Neural progenitor cell (in vitro differentiated cells): ENCODE measurements around the gene ATP6V0D1. TPM values are rescaled to one million over a fixed set of nuclear protein-coding genes. Genes with fewer than 3 reads are reported as not detected.

Source experiments
- DNase-seq: peaks from one replicate; pipeline ENCODE4 v3.0.0-alpha.2; 2016; ENCODE audit warnings: low spot score
- H2AFZ ChIP-seq: fragments of 200-600 bp; sonication (generic); replicated peaks from 2 replicates; pipeline ENCODE4 v1.6.1; 2016; ENCODE audit warnings: antibody characterized with exemption
- H3F3A ChIP-seq: fragments of 200-600 bp; sonication (generic); 2 replicates; pipeline ENCODE4 v1.6.1; 2016; ENCODE audit warnings: antibody characterized with exemption, low read depth
- H3K27ac ChIP-seq: fragments of 200-600 bp; sonication (generic); 2 replicates; pipeline ENCODE4 v1.5.1; 2016; ENCODE audit warnings: mild to moderate bottlenecking
- H3K27me3 ChIP-seq: fragments of 200-600 bp; sonication (generic); 2 replicates; pipeline ENCODE4 v1.6.1; 2016; ENCODE audit warnings: mild to moderate bottlenecking, moderate library complexity
- H3K36me3 ChIP-seq: fragments of 200-600 bp; sonication (generic); 2 replicates; pipeline ENCODE4 v1.5.1; 2016
- H3K4me1 ChIP-seq: fragments of 200-600 bp; sonication (generic); 2 replicates; pipeline ENCODE4 v1.6.1; 2016; ENCODE audit warnings: mixed run types
- H3K4me2 ChIP-seq: fragments of 200-600 bp; sonication (generic); 2 replicates; pipeline ENCODE4 v1.6.1; 2016
- H3K4me3 ChIP-seq: fragments of 200-600 bp; sonication (generic); 2 replicates; pipeline ENCODE4 v1.5.1; 2016
- H3K79me2 ChIP-seq: fragments of 200-600 bp; sonication (generic); 2 replicates; pipeline ENCODE4 v1.6.1; 2016; ENCODE audit warnings: low read depth
- H3K9ac ChIP-seq: fragments of 200-600 bp; sonication (generic); 2 replicates; pipeline ENCODE4 v1.6.1; 2016
- H3K9me3 ChIP-seq: fragments of 200-600 bp; sonication (generic); 2 replicates; pipeline ENCODE4 v1.5.1; 2016; ENCODE audit warnings: low read depth
- H4K20me1 ChIP-seq: fragments of 200-600 bp; sonication (generic); 2 replicates; pipeline ENCODE4 v1.6.1; 2016; ENCODE audit warnings: low read depth
- H3K27ac Mint-ChIP-seq: 3 replicates; pipeline ENCODE4 v1.8.0; 2021; ENCODE audit warnings: mixed read lengths
- H3K27me3 Mint-ChIP-seq: 2 replicates; pipeline ENCODE4 v1.8.0; 2022; ENCODE audit warnings: low read depth, mild to moderate bottlenecking, inconsistent platforms, moderate library complexity, mixed read lengths; ENCODE audit not compliant: insufficient read depth
- H3K36me3 Mint-ChIP-seq: 3 replicates; pipeline ENCODE4 v1.8.0; 2021; ENCODE audit warnings: mixed read lengths
- H3K4me1 Mint-ChIP-seq: 3 replicates; pipeline ENCODE4 v1.8.0; 2021; ENCODE audit warnings: mixed read lengths
- H3K4me3 Mint-ChIP-seq: 3 replicates; pipeline ENCODE4 v1.8.0; 2021; ENCODE audit warnings: mild to moderate bottlenecking, moderate library complexity, mixed read lengths
- H3K9me3 Mint-ChIP-seq: 3 replicates; pipeline ENCODE4 v1.8.0; 2020; ENCODE audit warnings: mixed read lengths
- EZH2 ChIP-seq: fragments of 200-600 bp; sonication (generic); IDR thresholded peaks from 2 replicates; pipeline ENCODE4 v1.6.1; 2017; ENCODE audit warnings: antibody characterized with exemption, mild to moderate bottlenecking, moderate library complexity
- EZH2phosphoT487 ChIP-seq: fragments of 200-600 bp; sonication (generic); IDR thresholded peaks from 2 replicates; pipeline ENCODE4 v1.6.1; 2017; ENCODE audit warnings: antibody characterized with exemption
- total RNA-seq: library from RNA; depleted of rRNA; stranded (reverse); fragments of >200 nt; gene quantifications from 2 replicates; pipeline ENCODE4 v1.2.3, GENCODE V29; 2015; ENCODE audit warnings: low replicate concordance
- TF ChIP-seq, protein P1 (sequence below): fragments of 200-600 bp; sonication (generic); IDR thresholded peaks from 2 replicates; pipeline ENCODE4 v1.5.1; 2017; ENCODE audit warnings: antibody characterized with exemption, mild to moderate bottlenecking

Gene ATP6V0D1
- total RNA-seq, 1 donor from 2014 or later = 29.7 TPM

DNA sequence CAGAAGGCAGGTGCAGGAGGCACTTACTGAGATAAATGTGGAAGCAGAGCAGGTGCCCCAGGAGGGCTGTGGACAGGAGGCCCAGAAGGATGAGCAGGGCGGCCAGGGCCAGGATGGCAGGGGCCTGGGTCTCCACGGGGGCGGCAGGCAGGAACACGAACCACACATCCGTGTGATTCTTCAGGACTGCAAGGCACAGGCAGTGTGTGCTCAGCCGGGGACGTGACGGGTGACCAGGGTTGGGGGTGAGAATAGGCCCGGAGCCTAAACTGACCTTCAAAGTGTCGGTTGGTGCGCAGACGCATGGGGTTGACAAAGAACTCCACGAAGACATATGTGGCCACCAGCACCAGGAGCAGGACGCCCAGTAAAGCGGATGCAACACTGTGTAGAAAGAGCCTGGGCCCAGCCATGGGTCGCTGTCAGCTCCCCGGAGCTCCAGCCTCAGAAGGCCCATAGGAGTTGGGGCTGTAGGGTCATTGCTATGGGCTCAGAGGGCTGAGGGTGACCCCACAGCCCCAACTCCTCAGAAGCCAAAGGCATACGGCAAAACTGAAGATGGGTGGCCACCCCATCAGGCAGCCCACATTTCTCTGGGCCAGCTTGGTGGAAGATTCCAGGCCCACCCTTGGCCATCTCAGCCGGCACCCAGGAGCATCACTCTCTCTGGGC, 82.3 kb downstream of the ATP6V0D1 start:
- no peak for DNase-seq
- Histone ChIP-seq H3K4me2 (no peak overlapping the region), H3F3A (peaks cover 32% of the 10 kb centered on the region), H3K4me3 (no peak overlapping the region), H3K36me3 (no peaks in the 10 kb centered on the region), H3K9ac (no peak overlapping the region), H3K4me1 (peaks cover 41% of the 10 kb centered on the region), H2AFZ (no peak overlapping the region), H4K20me1 (peaks cover 14% of the 10 kb centered on the region), H3K27ac (no peak overlapping the region), H3K9me3 (no peaks in the 10 kb centered on the region), H3K79me2 (no peaks in the 10 kb centered on the region), H3K27me3 (peaks cover 40% of the 10 kb centered on the region)
- no peak for TF ChIP-seq EZH2phosphoT487
- TF ChIP-seq EZH2 = no peak
- TF ChIP-seq, protein P1, sequence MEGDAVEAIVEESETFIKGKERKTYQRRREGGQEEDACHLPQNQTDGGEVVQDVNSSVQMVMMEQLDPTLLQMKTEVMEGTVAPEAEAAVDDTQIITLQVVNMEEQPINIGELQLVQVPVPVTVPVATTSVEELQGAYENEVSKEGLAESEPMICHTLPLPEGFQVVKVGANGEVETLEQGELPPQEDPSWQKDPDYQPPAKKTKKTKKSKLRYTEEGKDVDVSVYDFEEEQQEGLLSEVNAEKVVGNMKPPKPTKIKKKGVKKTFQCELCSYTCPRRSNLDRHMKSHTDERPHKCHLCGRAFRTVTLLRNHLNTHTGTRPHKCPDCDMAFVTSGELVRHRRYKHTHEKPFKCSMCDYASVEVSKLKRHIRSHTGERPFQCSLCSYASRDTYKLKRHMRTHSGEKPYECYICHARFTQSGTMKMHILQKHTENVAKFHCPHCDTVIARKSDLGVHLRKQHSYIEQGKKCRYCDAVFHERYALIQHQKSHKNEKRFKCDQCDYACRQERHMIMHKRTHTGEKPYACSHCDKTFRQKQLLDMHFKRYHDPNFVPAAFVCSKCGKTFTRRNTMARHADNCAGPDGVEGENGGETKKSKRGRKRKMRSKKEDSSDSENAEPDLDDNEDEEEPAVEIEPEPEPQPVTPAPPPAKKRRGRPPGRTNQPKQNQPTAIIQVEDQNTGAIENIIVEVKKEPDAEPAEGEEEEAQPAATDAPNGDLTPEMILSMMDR = no peak
- Mint-ChIP-seq H3K27me3 (peaks cover 15% of the 10 kb centered on the region), H3K9me3 (no peaks in the 10 kb centered on the region), H3K4me3 (no peak overlapping the region), H3K27ac (no peak overlapping the region), H3K36me3 (peaks cover 2% of the 10 kb centered on the region), H3K4me1 (peaks cover 26% of the 10 kb centered on the region)

DNA sequence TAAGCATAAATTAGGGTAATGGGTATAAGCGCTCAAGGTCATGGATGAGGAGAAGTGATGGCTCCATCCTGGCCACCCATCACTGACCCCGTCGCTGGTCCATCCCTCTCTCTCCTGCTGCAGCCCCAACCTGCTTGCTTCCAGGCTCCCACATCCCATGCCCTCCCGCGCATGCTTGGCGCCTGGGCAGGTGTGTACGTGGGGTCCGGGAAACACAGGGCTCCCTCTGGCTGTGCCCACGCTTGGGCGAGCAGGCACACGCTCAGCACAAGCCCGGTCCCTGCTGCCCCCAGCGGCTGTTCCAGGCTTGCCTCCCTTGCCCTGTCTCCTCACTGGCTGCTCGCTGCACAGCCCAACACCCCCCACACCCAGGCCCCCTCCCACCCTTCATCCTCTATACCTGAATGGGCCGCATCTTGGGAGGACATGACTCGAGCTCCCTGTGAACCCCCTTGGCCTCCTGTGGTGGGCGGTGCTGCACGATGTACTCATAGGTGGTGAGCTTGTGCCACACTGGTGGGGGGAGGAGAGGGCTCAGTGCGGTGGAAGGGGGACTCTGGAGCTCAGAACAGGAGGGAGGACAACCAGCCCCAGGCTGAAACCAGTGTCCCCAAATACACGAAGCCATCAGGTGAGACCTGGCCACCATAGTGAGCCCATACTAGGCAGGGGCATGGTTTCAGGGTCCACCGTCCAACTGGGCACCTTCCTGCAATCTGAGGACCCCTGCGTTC, 83.0 kb downstream of the ATP6V0D1 start:
- DNase-seq = no peak
- no peak overlapping the region for H3K9ac ChIP-seq
- no peak for TF ChIP-seq EZH2phosphoT487
- no peak for TF ChIP-seq EZH2
- TF ChIP-seq, protein P1 = no peak
- H4K20me1 ChIP-seq = peaks cover 16% of the 10 kb centered on the region
- peaks cover 36% of the 10 kb centered on the region for H3F3A ChIP-seq
- H3K27me3 ChIP-seq = peaks cover 47% of the 10 kb centered on the region
- Mint-ChIP-seq H3K27me3 (peaks cover 15% of the 10 kb centered on the region), H3K4me3 (no peak overlapping the region), H3K9me3 (no peaks in the 10 kb centered on the region), H3K4me1 (peaks cover 22% of the 10 kb centered on the region), H3K36me3 (no peaks in the 10 kb centered on the region), H3K27ac (no peak overlapping the region)
- no peaks in the 10 kb centered on the region for H3K36me3 ChIP-seq
- H3K4me1 ChIP-seq = peaks cover 44% of the 10 kb centered on the region
- no peak overlapping the region for H3K27ac ChIP-seq
- no peak overlapping the region for H3K4me2 ChIP-seq
- H3K4me3 ChIP-seq = no peak overlapping the region
- H3K9me3 ChIP-seq = no peaks in the 10 kb centered on the region
- no peak overlapping the region for H2AFZ ChIP-seq
- H3K79me2 ChIP-seq = no peaks in the 10 kb centered on the region

DNA sequence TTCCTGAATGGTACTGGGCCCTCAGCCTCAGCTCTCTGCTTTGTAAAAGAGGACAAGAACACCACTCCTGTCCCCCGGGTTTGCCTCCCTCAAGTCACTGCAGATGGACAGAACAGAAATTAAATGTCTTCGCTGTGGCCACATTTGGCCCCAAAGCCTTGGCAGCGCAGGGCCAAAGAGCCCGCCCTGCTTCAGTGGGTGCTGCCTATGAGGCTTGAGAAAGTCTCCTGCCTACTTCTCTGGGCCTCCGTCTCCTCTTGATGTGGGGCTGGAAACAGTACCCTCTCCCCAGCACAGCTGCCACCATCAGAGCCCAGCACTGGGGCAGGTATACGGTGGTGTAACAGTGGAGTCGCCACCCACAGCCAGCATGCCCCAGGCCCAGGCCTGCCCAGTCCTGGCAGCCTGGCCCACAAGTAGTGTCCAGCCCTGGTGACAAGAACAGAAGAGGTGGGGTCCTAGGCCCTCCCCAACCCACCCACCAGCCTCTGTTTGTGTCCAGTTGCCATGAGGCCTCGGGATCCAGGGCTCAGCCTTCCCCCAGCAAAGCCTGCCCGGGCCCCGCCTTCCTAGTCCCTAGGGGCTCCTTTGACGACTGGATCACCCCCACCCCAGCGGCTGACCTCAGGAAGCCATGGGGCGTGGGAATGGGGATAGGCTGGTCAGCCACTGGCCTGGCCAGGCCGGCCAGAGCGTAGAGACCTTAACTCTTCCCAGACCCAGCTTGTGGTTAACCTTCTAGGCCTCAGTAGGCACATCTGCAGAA, 83.7 kb downstream of the ATP6V0D1 start:
- Mint-ChIP-seq H3K4me3 (peak overlapping the region; percentile 71), H3K36me3 (no peaks in the 10 kb centered on the region), H3K27me3 (peaks cover 15% of the 10 kb centered on the region), H3K4me1 (peaks cover 27% of the 10 kb centered on the region), H3K9me3 (no peaks in the 10 kb centered on the region), H3K27ac (peak overlapping the region; percentile 79)
- H3K4me3 ChIP-seq = no peak overlapping the region
- peaks cover 55% of the 10 kb centered on the region for H3K27me3 ChIP-seq
- no peaks in the 10 kb centered on the region for H3K79me2 ChIP-seq
- TF ChIP-seq EZH2phosphoT487 (no peak), EZH2 (no peak)
- TF ChIP-seq, protein P1 = no peak
- no peaks in the 10 kb centered on the region for H3K36me3 ChIP-seq
- H3K4me2 ChIP-seq = peak overlapping the region; percentile 60
- peaks cover 40% of the 10 kb centered on the region for H3F3A ChIP-seq
- peaks cover 47% of the 10 kb centered on the region for H3K4me1 ChIP-seq
- no peaks in the 10 kb centered on the region for H3K9me3 ChIP-seq
- no peak overlapping the region for H3K27ac ChIP-seq
- H4K20me1 ChIP-seq = peaks cover 16% of the 10 kb centered on the region
- DNase-seq = no peak
- H3K9ac ChIP-seq = no peak overlapping the region
- no peak overlapping the region for H2AFZ ChIP-seq
